Measurements from ENCODE around the gene BST2. TPM values are rescaled to one million over a fixed set of nuclear protein-coding genes. Genes with fewer than 3 reads are reported as not detected.

BST2 gene
- total and polyA plus RNA-seq, 9 of the 15 experiments (the other 6 are each of a cell fraction or from before 2014, with no cell fraction given) = 11.2 to 232 (median 151) TPM

DNA sequence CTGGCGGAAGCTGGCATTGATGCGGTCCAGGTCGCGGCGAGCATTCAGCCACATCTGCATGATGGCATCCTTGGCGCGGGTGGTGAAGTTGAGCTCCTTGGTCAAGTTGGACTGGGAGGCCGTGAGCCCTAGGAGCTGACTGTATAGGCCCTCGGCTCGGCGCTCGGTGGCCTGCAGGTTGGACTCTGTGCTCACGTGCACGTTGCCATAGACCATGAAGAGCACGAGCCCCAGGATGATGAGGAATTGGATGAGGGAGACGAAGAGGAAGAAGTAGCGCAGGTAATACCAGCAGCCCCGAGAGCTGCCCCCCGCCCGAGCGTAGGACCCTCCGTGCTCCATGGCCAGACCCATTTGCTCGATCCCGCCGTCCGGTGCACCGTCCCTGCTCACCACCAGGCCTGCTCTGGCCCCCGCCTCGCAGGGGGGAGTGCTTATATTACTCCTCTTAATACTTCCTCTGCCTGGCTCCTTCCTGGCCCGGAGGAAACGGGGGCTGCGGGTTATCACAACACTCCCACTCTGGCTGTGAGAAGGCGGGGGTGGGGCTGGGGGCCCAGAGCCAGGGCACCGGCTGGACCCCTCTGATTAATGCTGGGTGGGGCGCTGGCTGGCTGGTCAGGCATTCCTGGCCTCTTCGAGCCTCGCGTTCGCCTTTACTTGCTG is 28.4 kb downstream of the BST2 start, which contains the start of gene PLVAP (continued):
- TF ChIP-seq, protein P1, sequence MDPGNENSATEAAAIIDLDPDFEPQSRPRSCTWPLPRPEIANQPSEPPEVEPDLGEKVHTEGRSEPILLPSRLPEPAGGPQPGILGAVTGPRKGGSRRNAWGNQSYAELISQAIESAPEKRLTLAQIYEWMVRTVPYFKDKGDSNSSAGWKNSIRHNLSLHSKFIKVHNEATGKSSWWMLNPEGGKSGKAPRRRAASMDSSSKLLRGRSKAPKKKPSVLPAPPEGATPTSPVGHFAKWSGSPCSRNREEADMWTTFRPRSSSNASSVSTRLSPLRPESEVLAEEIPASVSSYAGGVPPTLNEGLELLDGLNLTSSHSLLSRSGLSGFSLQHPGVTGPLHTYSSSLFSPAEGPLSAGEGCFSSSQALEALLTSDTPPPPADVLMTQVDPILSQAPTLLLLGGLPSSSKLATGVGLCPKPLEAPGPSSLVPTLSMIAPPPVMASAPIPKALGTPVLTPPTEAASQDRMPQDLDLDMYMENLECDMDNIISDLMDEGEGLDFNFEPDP (CRISPR knock-in tag; IDR thresholded peaks at IDR 0.05) = no peak
- TF ChIP-seq E2F3 (CRISPR knock-in tag; IDR thresholded peaks at IDR 0.05) (no peak), CBFA2T3 (IDR thresholded peaks at IDR 0.05) (peak; percentile 86), RB1 (IDR thresholded peaks at IDR 0.05; ENCODE audit: low read depth) (no peak), MAFF (IDR thresholded peaks at IDR 0.05; ENCODE audit: low read length) (no peak), ZNF24 (IDR thresholded peaks at IDR 0.05) (no peak), ZNF431 (CRISPR knock-in tag; IDR thresholded peaks at IDR 0.05) (no peak), PHB2 (IDR thresholded peaks at IDR 0.05; ENCODE audit: low read depth) (no peak), KAT7 (CRISPR knock-in tag; IDR thresholded peaks at IDR 0.05; ENCODE audit: borderline replicate concordance) (no peak), FOXJ3 (CRISPR knock-in tag; IDR thresholded peaks at IDR 0.05) (no peak), FOXP1 (CRISPR knock-in tag; IDR thresholded peaks at IDR 0.05) (no peak), SIRT6 (IDR thresholded peaks at IDR 0.05; ENCODE audit: low read depth, low read length) (no peak), ZFPM2 (CRISPR knock-in tag; IDR thresholded peaks at IDR 0.05) (no peak), MTF1 (CRISPR knock-in tag; IDR thresholded peaks at IDR 0.05; ENCODE audit: borderline replicate concordance) (no peak)
- TF ChIP-seq, protein P2, sequence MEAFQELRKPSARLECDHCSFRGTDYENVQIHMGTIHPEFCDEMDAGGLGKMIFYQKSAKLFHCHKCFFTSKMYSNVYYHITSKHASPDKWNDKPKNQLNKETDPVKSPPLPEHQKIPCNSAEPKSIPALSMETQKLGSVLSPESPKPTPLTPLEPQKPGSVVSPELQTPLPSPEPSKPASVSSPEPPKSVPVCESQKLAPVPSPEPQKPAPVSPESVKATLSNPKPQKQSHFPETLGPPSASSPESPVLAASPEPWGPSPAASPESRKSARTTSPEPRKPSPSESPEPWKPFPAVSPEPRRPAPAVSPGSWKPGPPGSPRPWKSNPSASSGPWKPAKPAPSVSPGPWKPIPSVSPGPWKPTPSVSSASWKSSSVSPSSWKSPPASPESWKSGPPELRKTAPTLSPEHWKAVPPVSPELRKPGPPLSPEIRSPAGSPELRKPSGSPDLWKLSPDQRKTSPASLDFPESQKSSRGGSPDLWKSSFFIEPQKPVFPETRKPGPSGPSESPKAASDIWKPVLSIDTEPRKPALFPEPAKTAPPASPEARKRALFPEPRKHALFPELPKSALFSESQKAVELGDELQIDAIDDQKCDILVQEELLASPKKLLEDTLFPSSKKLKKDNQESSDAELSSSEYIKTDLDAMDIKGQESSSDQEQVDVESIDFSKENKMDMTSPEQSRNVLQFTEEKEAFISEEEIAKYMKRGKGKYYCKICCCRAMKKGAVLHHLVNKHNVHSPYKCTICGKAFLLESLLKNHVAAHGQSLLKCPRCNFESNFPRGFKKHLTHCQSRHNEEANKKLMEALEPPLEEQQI (IDR thresholded peaks at IDR 0.05) = no peak
- TF ChIP-seq, protein P3, sequence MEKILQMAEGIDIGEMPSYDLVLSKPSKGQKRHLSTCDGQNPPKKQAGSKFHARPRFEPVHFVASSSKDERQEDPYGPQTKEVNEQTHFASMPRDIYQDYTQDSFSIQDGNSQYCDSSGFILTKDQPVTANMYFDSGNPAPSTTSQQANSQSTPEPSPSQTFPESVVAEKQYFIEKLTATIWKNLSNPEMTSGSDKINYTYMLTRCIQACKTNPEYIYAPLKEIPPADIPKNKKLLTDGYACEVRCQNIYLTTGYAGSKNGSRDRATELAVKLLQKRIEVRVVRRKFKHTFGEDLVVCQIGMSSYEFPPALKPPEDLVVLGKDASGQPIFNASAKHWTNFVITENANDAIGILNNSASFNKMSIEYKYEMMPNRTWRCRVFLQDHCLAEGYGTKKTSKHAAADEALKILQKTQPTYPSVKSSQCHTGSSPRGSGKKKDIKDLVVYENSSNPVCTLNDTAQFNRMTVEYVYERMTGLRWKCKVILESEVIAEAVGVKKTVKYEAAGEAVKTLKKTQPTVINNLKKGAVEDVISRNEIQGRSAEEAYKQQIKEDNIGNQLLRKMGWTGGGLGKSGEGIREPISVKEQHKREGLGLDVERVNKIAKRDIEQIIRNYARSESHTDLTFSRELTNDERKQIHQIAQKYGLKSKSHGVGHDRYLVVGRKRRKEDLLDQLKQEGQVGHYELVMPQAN (IDR thresholded peaks at IDR 0.05; ENCODE audit: borderline replicate concordance) = no peak
